ENCODE data around the gene ADGRG1. TPM values are rescaled to one million over a fixed set of nuclear protein-coding genes. Genes with fewer than 3 reads are reported as not detected.

ADGRG1 gene
- total and polyA plus RNA-seq, 8 donors: 17.3 to 78.4 (median 19.3) TPM

DNA sequence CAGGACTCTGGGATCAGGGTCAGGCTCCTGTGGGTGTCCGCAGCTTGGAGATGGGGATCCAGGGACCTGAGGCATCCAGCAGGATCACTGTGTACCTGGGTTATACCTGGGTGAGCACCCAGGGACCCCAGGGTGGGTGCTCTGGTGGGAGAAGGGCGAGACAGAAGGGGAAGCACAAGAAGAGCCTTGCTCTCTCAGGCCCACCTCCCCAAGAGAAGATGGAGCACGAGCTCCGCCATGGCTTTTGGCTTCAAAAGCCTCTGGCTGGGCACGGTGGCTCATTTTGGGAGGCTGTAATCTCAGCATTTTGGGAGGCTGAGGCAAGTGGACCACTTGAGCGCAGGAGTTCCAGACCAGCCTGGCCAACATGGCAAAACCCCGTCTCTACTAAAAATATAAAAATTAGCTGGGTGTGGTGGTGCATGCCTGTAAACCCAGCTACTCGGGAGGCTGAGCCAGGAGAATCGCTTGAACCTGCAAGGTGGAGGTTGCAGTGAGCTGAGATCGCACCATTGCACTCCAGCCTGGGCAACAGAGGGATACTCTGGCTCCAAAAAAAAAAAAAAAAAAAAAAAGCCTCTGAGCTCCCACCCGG, 75.1 kb downstream of the ADGRG1 start:
- Histone ChIP-seq H3K4me1 (no peaks in the 10 kb centered on the region), H3K27ac (no peak overlapping the region), H3K9me3 (no peaks in the 10 kb centered on the region), H3K4me3 (no peak overlapping the region), H3K36me3 (no peaks in the 10 kb centered on the region), H3K27me3 (no peaks in the 10 kb centered on the region)
- TF ChIP-seq, protein P1, sequence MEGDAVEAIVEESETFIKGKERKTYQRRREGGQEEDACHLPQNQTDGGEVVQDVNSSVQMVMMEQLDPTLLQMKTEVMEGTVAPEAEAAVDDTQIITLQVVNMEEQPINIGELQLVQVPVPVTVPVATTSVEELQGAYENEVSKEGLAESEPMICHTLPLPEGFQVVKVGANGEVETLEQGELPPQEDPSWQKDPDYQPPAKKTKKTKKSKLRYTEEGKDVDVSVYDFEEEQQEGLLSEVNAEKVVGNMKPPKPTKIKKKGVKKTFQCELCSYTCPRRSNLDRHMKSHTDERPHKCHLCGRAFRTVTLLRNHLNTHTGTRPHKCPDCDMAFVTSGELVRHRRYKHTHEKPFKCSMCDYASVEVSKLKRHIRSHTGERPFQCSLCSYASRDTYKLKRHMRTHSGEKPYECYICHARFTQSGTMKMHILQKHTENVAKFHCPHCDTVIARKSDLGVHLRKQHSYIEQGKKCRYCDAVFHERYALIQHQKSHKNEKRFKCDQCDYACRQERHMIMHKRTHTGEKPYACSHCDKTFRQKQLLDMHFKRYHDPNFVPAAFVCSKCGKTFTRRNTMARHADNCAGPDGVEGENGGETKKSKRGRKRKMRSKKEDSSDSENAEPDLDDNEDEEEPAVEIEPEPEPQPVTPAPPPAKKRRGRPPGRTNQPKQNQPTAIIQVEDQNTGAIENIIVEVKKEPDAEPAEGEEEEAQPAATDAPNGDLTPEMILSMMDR (IDR thresholded peaks at IDR 0.05): no peak
- no peak for ATAC-seq
- no peak for DNase-seq
- intact Hi-C loops (cut with DNase I): no loop called here

DNA sequence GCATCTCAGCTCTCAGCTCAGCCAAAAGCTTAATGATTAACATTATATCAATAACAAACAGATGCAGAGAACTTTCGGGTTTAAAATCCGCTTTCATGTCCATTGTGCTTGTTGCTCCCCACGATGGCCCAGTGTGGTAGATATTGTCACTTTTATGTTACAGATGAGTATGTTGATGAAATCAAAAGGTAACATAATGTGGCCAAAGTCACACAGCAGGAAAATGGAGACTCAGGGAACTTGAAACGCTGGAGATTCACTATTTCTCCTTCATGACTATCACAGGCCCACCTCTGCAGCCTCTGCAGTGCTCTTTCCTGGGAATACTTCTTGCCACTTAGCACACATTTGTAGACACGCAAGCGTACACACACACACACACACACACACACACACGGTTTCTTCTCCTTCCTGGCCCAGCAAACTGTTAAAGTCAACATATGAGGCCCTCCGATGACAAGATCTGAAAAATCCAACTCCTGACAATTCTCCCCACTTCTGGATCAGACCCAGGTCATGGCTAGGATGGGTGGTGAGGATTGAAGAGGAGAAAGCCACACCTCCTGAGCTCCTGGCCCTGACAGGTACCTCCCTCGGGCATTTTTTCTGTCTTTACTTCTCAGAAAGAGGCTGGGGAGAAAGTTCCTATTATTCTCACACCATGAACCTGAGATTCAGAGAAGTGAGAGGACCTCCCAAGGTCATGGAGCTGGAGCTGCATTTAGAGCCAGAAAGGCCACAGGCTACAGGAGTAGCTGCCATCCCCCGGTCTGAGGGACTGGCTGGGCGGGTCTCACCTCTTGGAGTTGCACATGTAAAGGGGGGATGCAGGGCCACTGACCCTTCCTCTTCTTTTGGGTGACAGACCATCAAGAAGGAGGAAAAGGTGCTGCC, 75.8 kb downstream of the ADGRG1 start:
- H3K4me1 ChIP-seq: no peaks in the 10 kb centered on the region
- intact Hi-C loops (cut with DNase I): no loop called here
- no peaks in the 10 kb centered on the region for H3K27me3 ChIP-seq
- DNase-seq: no peak
- no peaks in the 10 kb centered on the region for H3K36me3 ChIP-seq
- no peak overlapping the region for H3K4me3 ChIP-seq
- TF ChIP-seq, protein P1 (IDR thresholded peaks at IDR 0.05): no peak
- ATAC-seq: no peak
- no peak overlapping the region for H3K27ac ChIP-seq
- no peaks in the 10 kb centered on the region for H3K9me3 ChIP-seq

DNA sequence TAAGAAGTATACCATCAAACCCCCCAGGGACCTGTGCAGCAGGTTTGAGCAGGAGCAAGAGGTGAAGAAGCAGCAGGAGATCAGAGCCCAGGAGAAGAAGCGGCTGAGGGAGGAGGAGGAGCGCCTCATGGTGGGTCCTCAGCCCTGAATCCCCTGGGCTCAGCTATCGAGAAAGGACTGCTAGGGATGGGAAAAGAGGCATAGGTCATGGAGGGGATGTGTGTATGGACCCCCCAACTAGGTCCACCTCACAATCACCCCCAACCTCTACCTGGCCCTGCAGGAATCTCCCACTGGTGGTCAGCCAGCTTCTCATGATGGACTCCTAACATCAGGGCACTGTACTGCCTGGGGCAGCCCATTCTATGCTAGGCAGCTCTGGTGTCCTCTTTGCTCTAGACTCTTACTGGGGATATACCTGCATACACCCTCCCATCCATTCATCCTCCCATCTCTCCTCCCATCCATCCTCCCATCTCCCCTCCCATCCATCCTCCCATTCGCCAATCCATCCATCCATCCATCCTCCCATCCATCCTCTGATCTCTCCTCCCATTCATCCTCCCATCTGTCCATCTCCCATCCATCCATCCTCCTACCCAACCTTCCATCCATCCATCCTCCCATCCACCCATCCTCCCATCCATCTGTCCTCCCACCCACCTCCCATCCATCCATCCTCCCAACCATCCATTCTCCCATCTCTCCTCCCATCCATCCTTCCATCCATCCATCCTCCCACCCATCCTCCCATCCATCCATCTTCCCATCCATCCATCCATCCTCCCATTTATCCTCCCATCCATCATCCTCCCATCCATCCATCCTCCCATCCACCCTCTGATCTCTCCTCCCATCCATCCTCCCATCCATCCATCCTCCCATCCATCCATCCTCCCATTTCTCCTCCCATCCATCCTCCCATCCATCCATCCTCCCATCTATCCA, 76.7 kb downstream of the ADGRG1 start:
- Histone ChIP-seq H3K9me3 (no peaks in the 10 kb centered on the region), H3K4me3 (no peak overlapping the region), H3K4me1 (no peaks in the 10 kb centered on the region), H3K27me3 (no peaks in the 10 kb centered on the region), H3K27ac (no peak overlapping the region), H3K36me3 (no peaks in the 10 kb centered on the region)
- TF ChIP-seq, protein P1 (IDR thresholded peaks at IDR 0.05): no peak
- intact Hi-C loops (cut with DNase I): no loop called here
- DNase-seq (no peak), ATAC-seq (no peak)

DNA sequence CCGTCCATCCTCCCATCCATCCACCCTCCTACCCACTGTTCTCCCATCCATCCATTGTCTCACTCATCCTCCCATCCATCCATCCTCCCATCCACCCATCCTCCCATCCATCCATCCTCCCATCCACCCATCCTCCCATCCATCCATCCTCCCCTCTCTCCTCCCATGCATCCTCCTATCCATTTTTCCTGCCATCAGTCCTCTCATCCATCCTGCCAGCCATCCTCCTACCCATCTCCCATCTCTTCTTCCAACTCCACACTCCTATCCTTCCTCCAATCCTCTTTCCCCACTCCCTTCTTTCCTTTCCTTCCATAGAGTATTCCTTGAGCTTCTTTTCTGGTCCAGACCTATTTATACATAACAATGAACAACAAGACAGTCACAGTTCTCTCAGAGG, 78.3 kb downstream of the ADGRG1 start:
- no peak overlapping the region for H3K27ac ChIP-seq
- TF ChIP-seq, protein P1 (IDR thresholded peaks at IDR 0.05): no peak
- no peak for DNase-seq
- intact Hi-C loops (cut with DNase I): no loop called here
- ATAC-seq: no peak
- H3K4me1 ChIP-seq: no peaks in the 10 kb centered on the region
- no peaks in the 10 kb centered on the region for H3K27me3 ChIP-seq
- no peaks in the 10 kb centered on the region for H3K36me3 ChIP-seq
- no peak overlapping the region for H3K4me3 ChIP-seq
- no peaks in the 10 kb centered on the region for H3K9me3 ChIP-seq

All from left lung (tissue), 10 donors.